Thoracic aorta (tissue), 2 donors: ENCODE measurements around the gene FBXO7. TPM values are rescaled to one million over a fixed set of nuclear protein-coding genes. Genes with fewer than 3 reads are reported as not detected.

Experiments used
- ATAC-seq: fragments of 150-250 bp; one replicate; pipeline ENCODE4 v1.8.0; 2017; ENCODE audit warnings: low read depth; ENCODE audit not compliant: insufficient number of reproducible peaks, low FRiP score
- DNase-seq: peaks from one replicate; pipeline ENCODE4 v3.0.0-alpha.2; 2020; ENCODE audit warnings: low spot score
- H3K27ac ChIP-seq, 2 donors: fragments of 200-600 bp; sonication (generic); 1 replicate in 1 of 2; 2 replicates in 1 of 2; pipeline ENCODE4 v1.5.1; 2016; ENCODE audit warnings: mild to moderate bottlenecking in 2 of 2, moderate library complexity in 2 of 2
- H3K27me3 ChIP-seq: fragments of 200-600 bp; sonication (generic); replicated peaks from 2 replicates; pipeline ENCODE4 v1.6.0; 2016; ENCODE audit warnings: mild to moderate bottlenecking; ENCODE audit not compliant: insufficient read depth
- H3K36me3 ChIP-seq: fragments of 200-600 bp; sonication (generic); one replicate; pipeline ENCODE4 v1.5.1; 2016
- H3K4me1 ChIP-seq, 2 donors: fragments of 200-600 bp; sonication (generic); 1 replicate in 1 of 2; 2 replicates in 1 of 2; pipeline versions ENCODE4 v1.5.1 to v1.6.0; 2016; ENCODE audit warnings: low read depth in 2 of 2, mild to moderate bottlenecking in 1 of 2; ENCODE audit not compliant: control insufficient read depth in 1 of 2
- H3K4me3 ChIP-seq: fragments of 200-600 bp; sonication (generic); 2 replicates; pipeline ENCODE4 v1.5.1; 2016; ENCODE audit warnings: mild to moderate bottlenecking
- H3K9me3 ChIP-seq: fragments of 200-600 bp; sonication (generic); 2 replicates; pipeline ENCODE4 v1.5.1; 2016
- CTCF ChIP-seq: fragments of 200-600 bp; sonication (generic); IDR thresholded peaks from one replicate; pipeline ENCODE4 v1.5.1; 2019; ENCODE audit warnings: antibody characterized with exemption
- total RNA-seq, 2 donors: library from RNA; depleted of rRNA; stranded (reverse); fragments of >200 nt; gene quantifications; one replicate each; pipeline versions ENCODE4 v1.1.0 to v1.2.3, GENCODE V29; 2016

Gene FBXO7
- total RNA-seq, 2 donors from 2014 or later = 75.7 to 81.3 TPM

- DNase-seq (no peak), ATAC-seq (no peak)
- Histone ChIP-seq H3K27me3 (no peaks in the 10 kb centered on the region), H3K36me3 (no peaks in the 10 kb centered on the region), H3K27ac (no peak overlapping the region), H3K4me1 (no peaks in the 10 kb centered on the region), H3K9me3 (no peaks in the 10 kb centered on the region), H3K4me3 (no peak overlapping the region)
- TF ChIP-seq CTCF = no peak
Observed at GRCh38 chr22:32512267-32512982, 37.8 kb downstream of the FBXO7 start.

DNA sequence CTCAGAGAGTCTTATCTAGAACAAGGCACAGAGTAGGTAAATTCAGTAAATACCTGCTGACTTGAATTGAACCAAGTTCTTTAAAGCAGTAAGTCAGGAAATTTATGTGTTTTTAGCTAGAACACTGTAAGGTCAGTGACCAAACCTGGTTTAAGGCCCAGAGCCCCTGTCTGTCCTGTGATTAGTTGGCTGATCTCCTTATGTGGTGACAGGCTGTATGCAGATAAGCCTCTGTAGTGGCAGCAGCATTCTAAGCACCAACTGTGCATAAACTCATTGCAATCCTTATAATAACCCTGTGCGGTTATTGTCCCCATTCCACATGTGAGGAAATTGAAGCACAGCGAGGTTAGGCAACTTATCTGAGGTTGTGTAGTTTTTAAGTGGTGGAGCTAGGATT lies 40.5 kb downstream of the FBXO7 start:
- Histone ChIP-seq H3K27me3 (no peaks in the 10 kb centered on the region), H3K9me3 (peaks cover 3% of the 10 kb centered on the region), H3K4me3 (no peak overlapping the region), H3K36me3 (no peaks in the 10 kb centered on the region), H3K4me1 (no peaks in the 10 kb centered on the region), H3K27ac (no peak overlapping the region)
- TF ChIP-seq CTCF = no peak
- DNase-seq (no peak), ATAC-seq (no peak)

GRCh38 chr22:32517488-32517887 lies 42.9 kb downstream of the FBXO7 start:
- Histone ChIP-seq H3K27me3 (no peaks in the 10 kb centered on the region), H3K9me3 (peaks cover 3% of the 10 kb centered on the region), H3K27ac (no peak overlapping the region), H3K4me1 (no peaks in the 10 kb centered on the region), H3K36me3 (no peaks in the 10 kb centered on the region), H3K4me3 (no peak overlapping the region)
- ATAC-seq = no peak
- DNase-seq = no peak
- no peak for TF ChIP-seq CTCF

- H3K27me3 ChIP-seq = no peaks in the 10 kb centered on the region
- no peak overlapping the region for H3K4me3 ChIP-seq
- H3K9me3 ChIP-seq = peaks cover 3% of the 10 kb centered on the region
- H3K4me1 ChIP-seq = no peaks in the 10 kb centered on the region
- DNase-seq = no peak
- H3K36me3 ChIP-seq = no peaks in the 10 kb centered on the region
- no peak for TF ChIP-seq CTCF
- H3K27ac ChIP-seq = no peak overlapping the region
- ATAC-seq = no peak
Observed at GRCh38 chr22:32517921-32518320, 43.3 kb downstream of the FBXO7 start.

DNA sequence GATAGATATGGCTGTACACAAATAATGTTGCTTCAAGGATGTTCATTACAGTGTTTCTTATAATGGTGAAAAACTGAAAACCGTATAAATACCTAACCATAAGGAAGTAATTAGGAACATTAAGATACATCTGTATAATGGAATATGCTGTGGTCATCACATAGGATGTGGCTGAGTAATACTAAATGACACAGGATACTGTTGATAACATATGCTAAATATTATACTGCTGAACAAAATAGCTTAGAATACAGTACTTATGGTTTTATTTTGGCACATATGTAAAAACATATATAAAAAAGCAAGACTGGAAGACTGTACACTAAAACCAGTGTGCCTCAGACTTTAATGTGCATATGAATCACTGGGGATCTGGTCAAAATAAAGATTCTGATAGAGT lies 43.8 kb downstream of the FBXO7 start:
- no peak overlapping the region for H3K27ac ChIP-seq
- no peaks in the 10 kb centered on the region for H3K27me3 ChIP-seq
- no peaks in the 10 kb centered on the region for H3K36me3 ChIP-seq
- no peaks in the 10 kb centered on the region for H3K4me1 ChIP-seq
- no peak overlapping the region for H3K4me3 ChIP-seq
- no peak for DNase-seq
- H3K9me3 ChIP-seq = peaks cover 3% of the 10 kb centered on the region
- no peak for ATAC-seq
- no peak for TF ChIP-seq CTCF
